ENCODE data around the gene CCDC18. TPM values are rescaled to one million over a fixed set of nuclear protein-coding genes. Genes with fewer than 3 reads are reported as not detected.
"Not testable (repeated sequence)": the region's sequence is repeated elsewhere in the genome, so short reads cannot be mapped to it uniquely, and the experiment has no call there.

Gene CCDC18, protein sequence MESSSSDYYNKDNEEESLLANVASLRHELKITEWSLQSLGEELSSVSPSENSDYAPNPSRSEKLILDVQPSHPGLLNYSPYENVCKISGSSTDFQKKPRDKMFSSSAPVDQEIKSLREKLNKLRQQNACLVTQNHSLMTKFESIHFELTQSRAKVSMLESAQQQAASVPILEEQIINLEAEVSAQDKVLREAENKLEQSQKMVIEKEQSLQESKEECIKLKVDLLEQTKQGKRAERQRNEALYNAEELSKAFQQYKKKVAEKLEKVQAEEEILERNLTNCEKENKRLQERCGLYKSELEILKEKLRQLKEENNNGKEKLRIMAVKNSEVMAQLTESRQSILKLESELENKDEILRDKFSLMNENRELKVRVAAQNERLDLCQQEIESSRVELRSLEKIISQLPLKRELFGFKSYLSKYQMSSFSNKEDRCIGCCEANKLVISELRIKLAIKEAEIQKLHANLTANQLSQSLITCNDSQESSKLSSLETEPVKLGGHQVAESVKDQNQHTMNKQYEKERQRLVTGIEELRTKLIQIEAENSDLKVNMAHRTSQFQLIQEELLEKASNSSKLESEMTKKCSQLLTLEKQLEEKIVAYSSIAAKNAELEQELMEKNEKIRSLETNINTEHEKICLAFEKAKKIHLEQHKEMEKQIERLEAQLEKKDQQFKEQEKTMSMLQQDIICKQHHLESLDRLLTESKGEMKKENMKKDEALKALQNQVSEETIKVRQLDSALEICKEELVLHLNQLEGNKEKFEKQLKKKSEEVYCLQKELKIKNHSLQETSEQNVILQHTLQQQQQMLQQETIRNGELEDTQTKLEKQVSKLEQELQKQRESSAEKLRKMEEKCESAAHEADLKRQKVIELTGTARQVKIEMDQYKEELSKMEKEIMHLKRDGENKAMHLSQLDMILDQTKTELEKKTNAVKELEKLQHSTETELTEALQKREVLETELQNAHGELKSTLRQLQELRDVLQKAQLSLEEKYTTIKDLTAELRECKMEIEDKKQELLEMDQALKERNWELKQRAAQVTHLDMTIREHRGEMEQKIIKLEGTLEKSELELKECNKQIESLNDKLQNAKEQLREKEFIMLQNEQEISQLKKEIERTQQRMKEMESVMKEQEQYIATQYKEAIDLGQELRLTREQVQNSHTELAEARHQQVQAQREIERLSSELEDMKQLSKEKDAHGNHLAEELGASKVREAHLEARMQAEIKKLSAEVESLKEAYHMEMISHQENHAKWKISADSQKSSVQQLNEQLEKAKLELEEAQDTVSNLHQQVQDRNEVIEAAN (N-terminal part only)
- total RNA-seq = 3.8 TPM

DNA sequence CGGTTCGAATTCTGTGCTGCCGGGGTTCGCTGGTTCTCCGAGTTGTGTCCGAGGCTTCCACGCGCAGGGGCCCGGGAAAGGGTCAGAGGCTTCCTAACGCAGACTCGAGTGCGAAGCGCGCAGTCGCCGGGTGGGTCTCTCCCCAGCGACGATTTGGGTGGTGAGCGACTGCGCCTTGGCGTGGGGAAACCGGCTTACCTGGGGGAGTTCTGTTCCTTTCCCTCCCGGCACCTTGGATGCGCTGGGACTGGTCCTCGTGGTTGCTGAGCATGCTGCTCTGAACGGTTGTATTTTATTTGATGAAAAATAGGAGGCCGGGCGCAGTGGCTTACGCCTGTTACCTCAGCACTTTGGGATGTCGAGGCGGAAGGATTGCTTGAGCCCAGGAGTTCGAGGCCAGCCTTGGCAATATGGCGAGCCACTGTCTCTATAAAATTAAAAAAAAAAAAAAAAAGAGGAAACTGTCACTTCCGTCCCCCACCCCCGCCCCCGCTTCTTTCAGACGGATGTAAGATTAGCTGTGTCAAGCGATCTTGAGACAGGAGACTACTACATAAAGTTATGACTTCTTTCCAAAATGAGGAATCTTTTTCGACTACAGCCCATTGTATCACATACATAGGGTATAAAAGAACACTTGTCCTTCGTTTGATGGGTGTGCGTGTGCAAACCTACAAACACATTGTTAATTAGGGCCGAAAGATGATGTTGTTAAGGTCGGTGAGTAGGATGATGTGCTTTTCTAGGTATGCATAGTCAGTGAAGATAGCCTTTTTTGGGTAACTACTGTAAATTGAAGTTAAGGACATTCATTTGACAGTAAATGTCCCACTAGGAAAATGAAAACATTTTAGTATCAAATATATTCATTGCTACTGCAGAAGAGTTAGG, at the start of gene CCDC18:
Gene CCDC18 (plus strand): TSS at position 2 of the 891 bp plus-strand sequence. CDS start 2,638 bp downstream, outside the sequence.
- DNase-seq (ENCODE audit: low spot score) = no peak

DNA sequence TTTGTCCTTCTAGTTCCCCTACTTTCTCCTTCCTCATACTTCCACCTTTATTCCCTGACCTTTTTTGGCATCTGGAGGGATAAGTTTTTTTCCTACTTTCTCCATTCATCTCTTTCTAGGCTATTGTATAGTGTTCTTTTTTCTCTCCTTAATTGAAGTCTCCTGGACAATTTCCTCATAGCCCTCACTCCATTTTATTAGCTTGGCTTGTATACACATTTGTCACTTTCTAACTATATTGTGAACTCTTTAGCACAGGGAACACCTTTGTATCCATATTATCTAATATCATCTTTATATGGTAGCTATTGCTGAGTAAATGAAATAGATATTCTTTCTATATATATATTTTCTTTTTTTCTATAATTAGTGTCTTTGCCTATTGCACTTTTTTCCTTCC, 47.9 kb upstream of the CCDC18 start:
- DNase-seq (ENCODE audit: low spot score) = no peak

DNA sequence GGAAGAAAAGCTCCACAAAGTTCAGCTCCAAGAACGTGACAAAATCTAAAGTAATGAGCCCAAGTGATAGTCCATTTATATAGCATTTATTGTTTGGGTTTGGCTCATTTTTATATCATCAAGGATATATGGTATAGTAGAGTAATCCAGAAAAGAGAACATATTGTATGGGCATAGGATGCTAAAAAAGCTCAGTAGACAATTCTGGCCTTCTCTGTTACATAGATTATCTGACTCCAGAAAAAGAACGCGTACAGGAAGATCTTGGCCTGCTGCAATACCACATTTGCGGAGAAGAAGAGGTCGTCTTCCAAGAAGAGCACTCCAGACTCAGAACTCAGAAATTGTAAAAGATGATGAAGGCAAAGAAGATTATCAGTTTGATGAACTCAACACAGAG, 44.1 kb upstream of the CCDC18 start:
- DNase-seq (ENCODE audit: low spot score) = no peak

DNA sequence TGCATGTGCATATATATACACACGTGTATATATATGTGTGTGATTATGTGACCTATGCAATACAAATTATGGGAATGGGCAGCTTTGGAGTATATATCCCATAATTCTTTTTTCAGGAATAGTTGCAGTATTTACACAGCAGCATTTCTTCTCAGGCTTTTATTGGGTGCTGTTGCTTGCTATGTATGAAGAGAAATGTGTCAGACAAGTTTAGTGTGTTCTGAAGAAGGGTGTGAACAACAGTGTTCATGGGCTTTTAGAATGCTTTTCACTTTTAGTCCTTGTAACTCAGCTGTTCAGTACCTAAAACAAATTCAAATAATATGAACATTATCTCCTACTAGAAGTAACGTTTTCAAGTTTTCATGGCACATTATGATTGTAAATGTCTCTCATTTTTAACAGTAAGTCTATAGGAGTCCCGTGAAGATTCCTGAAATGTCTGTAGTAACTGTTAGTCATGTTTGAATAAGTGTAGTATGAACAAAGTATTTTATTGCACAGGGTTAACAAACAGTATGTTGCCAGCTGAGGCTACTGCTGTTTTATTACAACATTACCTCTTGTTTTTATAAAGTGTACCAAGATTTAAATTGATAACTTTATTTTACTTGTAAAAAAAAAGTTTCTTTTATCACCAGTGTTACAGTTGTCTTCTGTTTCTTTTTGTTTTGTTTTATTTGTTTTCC, 42.8 kb upstream of the CCDC18 start:
- DNase-seq (ENCODE audit: low spot score) = no peak

DNA sequence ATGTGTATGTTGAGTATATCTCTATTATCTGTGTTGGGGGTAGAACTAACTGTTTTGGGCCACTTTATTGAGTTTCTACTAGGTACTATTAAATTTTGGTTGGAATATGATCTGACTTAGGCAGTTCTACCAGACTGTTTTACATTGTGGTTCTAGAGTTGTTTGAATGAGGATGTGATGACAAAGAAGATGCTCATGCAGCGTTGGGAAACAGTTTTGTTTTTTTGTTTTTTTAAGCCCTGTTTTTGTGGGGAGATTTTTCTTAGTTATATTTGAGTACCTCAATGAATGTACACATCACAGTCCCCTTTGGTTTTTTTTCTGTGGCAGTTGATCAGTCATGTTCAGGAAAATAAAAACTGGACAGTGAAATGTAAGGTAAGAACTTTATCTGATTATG, 40.4 kb upstream of the CCDC18 start:
- no peak for DNase-seq (ENCODE audit: low spot score)

DNA sequence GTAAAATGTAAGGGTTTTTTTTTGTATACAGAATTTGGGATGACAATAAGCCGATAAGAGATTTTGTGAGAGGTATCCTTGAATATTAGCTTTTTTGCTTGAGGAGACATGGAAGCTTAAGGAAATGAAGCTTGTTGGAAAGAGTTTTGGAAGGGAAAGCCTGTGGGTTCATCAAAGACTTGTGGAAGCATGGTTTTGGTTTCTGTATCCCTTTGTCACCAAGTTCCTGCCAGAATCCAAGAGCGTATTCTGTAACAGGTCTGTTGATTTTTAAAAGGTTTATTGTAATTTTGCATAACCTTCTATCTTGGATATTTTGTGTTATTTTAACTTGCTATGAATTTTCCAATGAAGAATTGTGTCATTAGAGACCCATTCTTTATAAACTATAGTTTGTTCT, 38.4 kb upstream of the CCDC18 start:
- no peak for DNase-seq (ENCODE audit: low spot score)

DNA sequence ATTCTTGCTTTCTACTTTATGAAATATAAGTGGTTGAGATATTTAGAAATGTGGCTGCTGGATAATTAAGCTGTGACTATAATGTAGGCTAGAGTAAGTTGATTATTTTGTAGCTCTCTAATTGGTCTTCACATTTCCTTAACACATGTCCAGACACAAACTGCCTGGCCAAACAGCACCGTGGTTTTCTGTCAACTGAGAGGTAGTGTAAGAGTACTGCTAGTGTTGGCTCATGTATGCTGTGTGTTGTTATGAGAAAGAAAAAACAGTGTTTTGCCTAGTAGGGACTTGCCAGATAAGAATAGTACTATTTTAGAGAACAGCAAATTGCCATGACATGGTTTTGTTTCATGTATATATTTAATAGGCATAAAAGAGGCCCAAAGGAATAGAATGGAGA, 37.4 kb upstream of the CCDC18 start:
- no peak for DNase-seq (ENCODE audit: low spot score)

DNA sequence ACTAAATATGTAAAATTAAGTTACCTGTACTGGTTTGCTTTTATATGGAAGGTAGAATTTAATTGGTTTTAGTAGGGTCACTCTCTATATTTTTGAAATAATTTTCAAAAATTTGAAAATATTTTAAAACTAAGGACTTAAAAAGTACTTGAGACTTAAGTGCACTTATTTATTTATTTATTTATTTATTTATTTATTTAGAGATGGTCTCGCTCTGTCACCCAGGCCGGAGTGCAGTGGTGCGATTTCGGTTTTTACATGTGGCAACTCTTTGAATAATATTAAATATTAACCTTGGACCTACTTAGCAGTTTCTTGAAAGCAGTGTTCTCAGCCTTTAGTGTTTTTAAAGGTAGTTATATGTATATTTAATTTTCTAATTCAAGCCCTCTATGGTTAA, 36.8 kb upstream of the CCDC18 start:
- no peak for DNase-seq (ENCODE audit: low spot score)

DNA sequence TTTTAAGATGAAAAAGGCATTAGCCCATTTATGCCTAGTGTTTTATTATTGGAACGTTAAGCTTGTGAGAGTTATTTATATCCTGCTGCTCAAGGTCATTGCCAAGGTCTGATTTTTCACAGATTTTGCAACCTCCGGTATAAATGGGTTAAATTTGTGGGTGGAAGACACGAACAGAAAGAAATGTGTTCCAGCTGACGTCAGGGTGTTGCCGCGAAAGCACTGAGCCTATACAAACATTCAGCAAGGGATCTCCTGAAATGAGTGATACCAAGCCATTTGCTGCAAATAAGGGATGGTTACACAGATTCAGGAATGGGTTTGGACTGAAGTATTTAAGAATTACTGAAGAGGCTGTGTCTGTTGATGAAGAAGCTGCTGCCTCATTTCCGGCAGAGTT, 32.5 kb upstream of the CCDC18 start:
- DNase-seq (ENCODE audit: low spot score) = no peak

DNA sequence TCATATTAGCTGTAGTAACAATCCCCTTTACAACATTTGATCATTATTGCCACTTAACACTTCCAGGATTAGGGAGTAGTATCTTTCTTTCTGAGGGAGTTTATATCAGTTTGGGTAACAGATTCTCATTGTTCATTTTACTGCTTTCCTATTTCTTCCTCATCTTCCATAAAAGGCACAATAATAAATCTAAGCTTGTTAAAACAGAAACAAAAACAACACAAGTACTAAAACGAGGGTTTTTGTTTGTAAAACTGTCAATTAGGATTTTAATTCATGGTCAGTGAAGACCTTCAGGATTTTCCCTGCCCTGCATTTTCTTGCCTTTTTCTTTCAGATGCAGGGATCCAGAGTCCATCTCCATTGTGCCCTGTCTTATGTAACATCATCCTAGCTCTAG, 29.8 kb upstream of the CCDC18 start:
- no peak for DNase-seq (ENCODE audit: low spot score)

DNA sequence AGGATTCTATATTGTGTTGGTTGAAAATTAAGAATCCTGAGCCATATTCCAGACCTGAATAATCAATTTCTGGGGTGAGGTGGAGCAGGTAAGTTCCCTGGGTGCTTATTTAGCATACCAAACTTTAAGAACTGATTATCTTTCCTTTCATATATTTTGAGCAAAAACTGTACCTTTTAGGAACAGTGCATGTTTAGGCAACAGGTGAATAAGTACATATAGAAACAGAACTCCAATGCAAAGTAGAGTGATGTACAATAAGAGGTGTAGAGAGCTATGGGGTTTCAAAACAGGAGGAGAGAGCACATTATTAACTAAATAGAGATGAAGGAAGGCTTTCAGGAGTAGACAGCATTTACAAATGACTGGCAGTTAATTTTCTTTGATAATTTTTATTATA, 29.1 kb upstream of the CCDC18 start:
- no peak for DNase-seq (ENCODE audit: low spot score)

DNA sequence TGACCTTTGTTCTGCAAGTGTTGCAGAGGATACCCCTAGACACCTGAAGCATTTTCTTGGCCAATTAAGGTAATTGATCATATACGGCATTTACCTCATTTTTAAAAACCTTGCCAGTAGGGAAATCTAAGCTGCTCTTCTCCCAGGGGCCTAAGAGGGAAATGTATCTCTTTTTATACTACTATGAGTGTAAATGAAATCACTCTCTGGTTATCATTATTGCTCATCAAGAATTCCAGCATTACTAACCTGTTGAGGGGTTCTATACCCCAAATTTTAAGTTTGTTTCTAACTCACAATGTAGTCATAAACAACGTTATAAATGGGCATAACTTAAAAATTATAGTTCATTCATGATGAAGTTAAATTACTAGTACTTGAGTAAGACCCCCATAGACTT, 27.7 kb upstream of the CCDC18 start:
- no peak for DNase-seq (ENCODE audit: low spot score)

DNA sequence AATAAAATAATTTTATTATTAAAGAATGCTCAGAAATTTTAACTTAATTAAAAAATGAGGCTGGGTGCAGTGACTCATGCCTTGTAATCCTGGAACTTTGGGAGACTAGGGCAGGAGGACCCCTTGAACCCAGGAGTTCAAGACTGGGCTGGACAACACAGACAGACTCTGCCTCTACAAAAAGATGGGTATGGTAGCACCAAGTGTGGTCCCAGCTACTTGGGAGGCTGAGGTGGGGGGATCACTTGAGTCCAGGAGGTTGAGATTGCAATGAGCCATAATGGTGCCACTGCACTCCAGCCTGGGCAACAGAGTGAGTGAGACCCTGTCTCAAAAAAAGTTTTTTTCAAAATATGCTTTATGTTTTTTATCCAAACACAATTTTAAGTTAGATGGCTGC, 25.6 kb upstream of the CCDC18 start:
- DNase-seq (ENCODE audit: low spot score) = no peak

DNA sequence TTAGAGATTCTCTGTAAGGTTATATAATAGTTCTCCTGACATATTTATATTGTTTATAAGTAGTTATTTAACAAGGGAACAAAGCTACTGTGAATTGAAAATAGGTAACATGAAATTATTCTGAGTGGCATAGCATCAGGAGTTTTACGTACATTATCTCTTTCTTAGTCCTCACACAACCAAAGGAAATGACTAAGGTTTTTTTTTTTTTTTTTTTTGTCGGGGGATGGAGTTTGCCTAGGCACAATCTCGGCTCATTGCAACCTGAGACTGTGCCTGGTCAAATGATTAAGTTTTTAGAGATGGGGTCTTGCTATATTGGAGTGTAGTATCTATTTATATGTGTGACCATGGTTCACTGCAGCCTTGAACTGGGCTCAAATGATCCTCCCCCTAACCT, 25.2 kb upstream of the CCDC18 start:
- no peak for DNase-seq (ENCODE audit: low spot score)

DNA sequence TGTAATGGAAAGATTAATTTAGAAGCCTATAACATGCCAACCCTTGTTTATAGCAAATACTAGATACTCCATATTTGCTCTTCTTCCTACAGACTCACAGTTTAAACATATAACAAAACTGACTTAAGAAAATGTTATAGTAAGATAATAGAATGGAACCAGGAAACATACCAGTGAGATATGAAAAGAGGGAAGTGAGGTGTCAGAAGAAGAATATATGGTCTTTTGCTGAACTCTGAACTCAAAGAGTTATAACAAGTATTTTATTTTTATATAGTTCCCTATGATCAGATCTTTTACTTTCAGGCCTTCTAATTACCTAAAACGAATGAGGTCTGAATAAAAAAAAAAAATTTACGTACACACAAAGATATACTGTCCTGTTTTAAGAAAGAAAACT, 21.2 kb upstream of the CCDC18 start:
- DNase-seq (ENCODE audit: low spot score) = no peak

DNA sequence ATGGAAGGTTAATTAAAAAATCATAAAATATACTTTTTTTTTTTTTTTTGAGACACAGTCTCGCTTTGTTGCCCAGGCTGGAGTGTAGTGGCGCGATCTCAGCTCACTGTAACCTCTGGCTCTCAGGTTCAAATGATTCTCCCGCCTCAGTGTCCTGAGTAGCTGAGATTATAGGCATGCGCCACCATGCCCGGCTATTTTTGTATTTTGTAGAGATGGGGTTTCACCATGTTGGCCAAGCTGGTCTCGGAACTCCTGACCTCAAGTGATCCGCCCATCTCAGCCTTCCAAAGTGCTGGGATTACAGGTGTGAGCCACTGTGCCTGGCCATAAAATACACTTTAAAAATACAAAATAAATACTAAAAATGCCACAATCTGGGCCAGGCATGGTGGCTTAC, 17.2 kb upstream of the CCDC18 start:
- not testable (repeated sequence) for DNase-seq (ENCODE audit: low spot score)

DNA sequence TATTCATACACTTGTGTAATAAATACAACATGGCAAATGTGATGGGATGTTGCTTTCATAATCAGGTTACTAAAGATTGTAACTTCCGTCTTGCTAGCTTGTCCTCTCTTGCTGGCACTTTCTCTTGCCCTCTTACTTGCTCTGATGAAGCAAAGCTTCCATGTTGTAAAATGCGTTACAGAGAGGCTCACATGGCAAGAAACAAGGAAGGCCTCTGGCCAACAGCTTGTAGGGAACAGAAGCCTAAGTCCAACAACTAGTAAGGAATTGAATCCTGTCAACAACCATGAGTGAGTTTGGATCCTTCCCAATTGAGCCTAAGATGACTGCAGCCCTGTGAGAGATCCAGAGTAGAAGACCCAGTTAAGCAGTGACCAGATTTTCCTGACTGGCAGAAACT, 15.7 kb upstream of the CCDC18 start:
- no peak for DNase-seq (ENCODE audit: low spot score)

DNA sequence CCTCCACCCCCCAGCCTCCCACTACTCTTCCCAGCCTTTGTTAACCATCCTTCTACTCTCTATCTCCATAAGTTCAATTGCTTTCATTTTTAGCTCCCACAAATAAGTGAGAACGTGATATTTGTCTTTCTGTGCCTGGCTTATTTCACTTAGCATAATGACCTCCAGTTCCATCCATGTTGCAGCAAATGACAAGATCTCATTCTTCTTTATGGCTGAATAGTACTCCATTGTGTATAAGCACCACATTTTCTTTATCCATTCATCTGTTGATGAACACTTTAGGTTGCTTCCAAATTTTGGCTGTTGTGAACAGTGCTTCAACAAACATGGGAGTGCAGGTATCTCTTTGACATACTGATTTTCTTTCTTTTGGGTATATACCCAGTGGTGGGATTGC, 14.6 kb upstream of the CCDC18 start:
- not testable (repeated sequence) for DNase-seq (ENCODE audit: low spot score)

DNA sequence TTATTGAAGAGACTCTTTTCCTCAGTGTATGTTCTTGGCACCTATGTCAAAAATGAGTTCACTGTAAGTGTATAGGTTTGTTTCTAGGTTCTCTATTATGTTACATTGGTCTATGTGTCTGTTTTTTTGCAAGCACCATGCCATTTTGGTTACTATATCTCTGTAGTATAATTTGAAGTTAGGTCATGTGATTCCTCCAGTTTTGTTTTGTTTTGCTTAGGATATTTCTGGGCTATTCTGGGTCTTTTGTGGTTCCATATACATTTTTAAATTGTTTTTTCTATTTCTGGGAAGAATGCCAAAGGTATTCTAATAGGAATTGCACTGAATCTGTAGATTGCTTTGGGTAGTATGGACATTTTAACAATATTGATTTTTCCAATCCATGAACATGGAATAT, 13.5 kb upstream of the CCDC18 start:
- no peak for DNase-seq (ENCODE audit: low spot score)

DNA sequence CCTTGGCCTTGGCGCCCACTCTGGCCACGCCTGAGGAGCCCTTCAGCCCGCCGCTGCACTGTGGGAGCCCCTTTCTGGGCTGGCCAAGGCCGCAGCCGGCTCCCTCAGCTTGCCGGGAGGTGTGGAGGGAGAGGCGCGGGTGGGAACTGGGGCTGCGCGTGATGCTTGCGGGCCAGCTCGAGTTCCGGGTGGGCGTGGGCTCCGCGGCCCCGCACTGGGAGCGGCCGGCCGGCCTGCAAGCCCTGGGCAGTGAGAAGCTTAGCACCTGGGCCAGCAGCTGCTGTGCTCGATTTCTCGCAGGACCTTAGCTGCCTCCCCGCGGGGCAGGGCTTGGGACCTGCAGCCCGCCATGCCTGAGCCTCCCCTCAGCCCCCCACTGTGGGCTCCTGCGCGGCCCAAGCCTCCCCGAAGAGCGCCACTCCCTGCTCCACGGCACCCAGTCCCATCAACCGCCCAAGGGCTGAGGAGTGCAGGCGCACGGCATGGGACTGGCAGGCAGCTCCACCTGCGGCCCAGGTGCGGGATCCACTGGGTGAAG, 10.3 kb upstream of the CCDC18 start:
- DNase-seq (ENCODE audit: low spot score) = not testable (repeated sequence)
